ENCODE data around the gene MRPL52.
A peak's percentile ranks its signal among the peaks of the same experiment; 100 is the strongest.
"Not testable (repeated sequence)": the region's sequence is repeated elsewhere in the genome, so short reads cannot be mapped to it uniquely, and the experiment has no call there.

The MRPL52 gene

DNA sequence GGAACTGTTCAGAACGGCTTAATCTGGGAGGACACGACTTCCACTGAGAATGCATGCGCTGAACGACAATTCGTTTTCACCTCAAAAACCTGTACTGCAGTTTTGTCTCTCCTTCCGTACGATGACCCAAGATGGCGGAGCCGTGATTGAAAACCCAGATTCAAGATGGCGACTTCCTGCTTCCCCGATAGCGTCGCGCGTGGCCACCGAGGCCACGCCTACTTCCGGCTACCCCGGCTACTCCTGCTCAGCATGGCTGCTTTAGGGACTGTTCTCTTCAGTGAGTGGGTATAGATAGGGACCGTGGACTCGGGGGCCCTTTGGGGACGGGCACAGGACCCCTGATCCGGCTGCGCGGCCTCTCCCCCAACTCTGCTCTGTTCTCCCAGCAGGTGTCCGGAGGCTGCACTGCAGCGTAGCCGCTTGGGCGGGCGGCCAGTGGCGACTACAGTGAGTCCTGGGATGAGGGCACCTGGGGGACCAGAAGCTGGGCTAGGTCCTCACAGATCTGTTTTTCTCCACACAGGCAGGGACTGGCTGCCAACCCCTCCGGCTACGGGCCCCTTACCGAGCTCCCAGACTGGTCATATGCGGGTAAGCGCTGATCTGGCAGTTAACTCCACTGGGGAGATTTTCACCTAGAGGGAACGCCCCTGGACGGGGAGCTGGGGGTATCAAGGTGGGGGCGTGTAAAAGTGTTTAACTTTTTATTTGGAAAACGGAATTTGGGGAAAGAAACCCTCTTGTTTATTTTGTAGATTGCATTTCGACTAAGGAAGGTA is at the start of gene MRPL52:
TSS of gene MRPL52 (plus strand) at position 227 of the 782 bp plus-strand sequence. CDS start at position 253, 26 bp downstream.
- peak; percentile 55 for DNase-seq

DNA sequence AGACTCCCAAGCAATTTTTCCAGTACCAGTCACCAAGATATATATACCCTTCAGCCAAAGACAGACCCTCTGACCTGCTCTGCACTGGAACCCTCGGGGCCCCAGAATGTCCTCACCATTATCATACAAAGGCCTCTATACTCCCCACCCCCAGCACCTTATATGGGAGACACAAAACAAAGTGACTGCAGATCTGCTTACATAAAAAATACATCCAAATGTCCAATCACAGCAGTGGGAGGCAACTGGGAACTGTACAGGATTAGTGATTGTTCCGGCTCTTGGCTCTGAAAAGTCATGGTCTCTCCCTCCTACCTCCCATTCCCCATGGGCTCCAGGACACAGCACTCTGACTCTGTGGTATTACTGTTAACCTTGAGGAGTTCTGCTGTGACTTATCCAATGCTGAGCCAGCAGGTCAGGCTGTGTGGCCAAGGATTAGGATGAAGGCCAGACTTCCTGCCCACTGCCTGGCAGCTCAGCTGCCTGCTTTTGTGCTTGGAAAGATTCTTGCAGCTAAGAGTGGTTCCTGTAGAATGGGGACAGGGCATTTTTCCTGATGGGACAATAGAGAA is 49.5 kb upstream of the MRPL52 start:
- no peak for DNase-seq

DNA sequence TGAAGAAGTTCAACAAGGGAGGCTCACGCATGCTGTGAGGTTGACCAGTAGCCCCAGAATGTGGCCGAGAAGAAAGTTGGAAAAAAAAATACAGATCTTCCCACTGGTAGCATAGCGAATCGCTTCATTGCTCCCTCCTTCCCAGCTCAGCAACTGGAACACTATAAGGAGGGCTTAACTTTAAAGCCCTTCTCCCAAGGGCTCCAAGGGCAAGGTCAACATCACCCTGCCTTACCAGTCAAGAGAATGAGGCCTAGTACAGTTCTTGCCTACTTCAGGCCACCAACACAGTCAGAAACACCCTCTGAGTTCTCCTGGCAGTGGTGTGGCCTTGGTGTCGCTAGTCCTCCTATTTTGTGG is 48.8 kb upstream of the MRPL52 start:
- no peak for DNase-seq

DNA sequence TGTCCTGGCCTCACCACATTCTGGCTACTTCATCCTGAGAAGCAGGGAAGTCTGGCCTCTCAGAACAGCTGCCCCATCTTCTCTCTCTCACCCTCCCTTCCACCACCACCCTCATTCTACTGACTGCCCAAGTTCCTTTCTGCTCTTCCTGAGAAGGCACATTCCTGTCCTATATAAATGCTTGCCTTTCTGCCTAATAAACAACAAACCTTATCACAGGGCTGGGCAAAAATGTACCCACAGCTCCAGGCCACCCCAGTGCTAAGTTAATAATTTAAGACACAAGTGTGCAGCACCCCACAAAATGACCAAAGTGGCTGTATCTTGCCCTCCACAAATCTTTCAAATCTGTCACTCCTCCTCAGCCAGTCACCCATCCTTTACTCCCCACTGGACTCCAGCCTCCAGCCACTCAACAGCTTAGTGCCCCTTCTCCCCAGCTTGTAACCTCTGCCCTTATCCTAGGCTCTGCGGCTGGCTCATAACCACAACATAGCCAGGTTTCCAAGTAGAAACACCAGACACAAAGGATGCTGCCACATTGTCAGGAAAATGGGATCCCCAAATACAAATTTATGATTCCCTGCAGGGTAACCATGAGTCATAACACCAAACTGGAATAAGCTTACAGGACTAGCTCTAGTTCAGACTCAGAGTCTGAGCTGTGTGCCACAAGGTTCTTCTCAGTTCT is 48.2 kb upstream of the MRPL52 start:
- DNase-seq: no peak

DNA sequence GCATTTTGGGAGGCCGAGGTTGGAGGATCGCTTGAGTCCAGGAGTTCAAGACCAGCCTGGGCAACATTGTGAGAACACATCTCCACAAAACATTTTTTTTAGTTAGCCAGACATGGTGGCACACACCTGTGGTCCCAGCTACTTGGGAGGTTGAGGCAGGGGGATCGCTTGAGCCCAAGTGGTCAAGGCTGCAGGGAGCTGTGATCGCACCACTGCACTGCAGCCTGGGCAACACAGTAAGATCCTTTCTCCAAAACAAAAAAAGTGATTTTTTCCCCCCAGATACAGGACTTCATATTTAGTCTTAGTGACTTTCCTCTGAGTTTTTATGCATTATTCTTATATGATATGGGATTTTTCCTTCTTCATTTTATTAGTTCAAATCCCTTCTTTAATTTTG is 43.0 kb upstream of the MRPL52 start:
- no peak for DNase-seq

DNA sequence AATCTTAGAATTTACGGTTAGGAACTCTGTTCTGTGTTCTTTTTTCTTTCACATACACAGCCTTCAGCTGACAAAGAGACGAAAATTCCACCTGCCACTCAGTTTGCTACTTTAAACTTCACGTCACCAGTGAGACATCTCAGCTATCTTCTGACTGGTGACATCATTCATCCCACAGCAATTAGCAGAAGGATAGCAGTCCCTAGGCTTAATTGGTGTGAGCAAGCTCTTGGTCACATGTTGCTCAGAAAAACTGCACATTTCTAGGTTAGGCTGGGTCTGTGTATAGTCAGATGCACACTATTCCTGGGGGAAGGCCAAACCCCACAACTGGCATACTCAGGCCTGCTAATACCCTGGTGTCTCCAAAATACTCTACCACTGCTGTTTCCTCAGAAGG is 38.4 kb upstream of the MRPL52 start:
- no peak for DNase-seq

DNA sequence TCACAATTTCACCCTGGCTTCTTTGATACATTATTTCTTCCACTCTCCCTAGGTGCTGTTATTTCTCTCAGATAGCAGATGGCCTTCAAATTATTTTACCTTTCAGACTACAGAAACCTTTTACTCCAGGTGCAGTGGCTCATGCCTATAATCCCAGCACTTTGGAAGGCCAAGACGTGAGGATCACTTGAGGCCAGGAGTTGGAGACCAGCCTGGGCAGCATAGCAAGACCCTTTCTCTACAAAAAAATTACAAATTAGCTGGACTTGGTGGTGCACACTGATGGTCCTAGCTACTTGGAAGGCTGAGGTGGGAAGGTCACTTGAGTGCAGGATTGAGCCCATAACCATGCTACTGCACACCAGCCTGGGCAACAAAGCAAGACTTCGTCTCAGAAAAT is 37.5 kb upstream of the MRPL52 start:
- no peak for DNase-seq

DNA sequence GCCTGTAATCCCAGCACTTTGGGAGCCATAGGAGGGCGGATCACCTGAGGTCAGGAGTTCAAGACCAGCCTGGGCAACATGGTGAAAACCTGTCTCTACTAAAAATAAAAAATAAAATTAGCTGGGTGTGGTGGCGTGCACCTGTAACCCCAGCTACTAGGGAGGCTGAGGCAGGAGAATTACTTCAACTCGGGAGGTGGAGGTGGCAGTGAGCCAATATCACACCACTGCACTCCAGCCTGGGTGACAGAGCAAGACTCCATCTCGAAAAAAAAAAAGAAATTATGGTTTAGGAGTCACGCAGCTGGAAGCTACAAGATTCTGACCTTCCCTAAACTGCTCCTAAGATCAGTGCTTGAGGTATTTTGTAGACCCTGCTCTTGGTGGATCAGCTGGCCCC is 36.1 kb upstream of the MRPL52 start:
- not testable (repeated sequence) for DNase-seq

DNA sequence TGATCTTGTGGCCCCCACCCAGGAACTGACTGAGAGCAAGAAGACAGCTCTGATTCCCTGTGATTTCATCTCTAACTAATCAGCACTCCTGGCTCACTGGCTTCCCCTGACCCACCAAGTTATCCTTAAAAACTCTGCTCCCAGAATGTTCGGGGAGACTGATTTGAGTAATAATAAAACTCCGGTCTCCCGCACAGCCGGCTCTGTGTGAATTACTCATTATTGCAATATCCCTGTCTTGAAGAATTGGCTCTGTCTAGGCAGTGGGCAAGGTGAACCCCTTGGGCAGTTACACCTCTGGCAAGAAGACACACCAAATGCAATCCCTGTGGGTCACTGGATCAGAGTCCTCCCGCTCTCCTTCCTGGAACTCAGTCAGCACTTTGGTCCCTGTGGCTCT is 35.7 kb upstream of the MRPL52 start:
- no peak for DNase-seq

DNA sequence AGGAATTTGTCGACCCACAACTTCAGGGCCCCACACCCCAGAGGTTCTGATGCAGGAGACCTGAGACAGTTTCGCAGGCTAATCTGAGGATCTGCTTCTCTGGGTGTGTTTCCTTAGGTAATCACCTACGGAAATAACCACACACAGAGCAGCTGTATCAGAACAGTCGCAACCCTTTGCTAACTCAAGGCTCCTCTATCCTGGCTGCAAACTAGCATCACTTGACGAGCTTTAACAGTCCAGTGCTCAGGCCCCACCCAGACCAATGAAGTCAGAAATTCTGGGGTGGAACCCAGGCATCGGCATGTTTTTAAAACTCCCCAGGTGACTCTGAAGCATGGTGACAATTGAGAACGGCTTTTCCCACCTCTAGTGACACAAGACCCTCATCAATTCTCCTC is 35.1 kb upstream of the MRPL52 start:
- DNase-seq: no peak

DNA sequence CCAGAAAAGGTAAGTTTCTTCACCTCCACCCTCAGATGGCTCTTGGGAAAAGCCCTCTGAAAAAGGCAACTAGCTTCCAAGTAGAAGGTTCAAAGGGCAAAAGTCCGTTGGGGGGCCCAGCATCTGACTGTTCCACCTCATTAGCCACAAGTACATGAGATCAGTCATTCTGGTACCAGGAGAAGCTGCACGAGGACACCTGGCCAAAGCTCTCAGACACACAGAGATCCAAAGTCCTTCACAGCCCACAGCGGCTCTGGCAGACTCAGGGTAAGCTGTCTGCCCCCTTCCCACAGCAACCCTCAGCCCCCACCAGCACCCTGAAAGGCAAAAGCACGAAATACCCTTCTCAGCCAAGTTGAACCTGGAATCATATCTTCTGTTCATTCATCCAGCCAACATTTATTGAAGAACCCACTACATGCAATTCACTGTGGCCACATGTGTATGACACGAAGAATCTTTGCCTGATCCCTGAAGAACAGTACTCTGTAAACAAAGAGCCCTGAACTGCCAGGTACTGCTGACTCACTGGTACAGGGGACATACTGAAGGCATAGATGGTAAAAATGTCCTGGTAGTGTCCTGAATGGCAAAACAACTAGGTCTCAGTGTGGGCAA is 33.5 kb upstream of the MRPL52 start:
- no peak for DNase-seq

DNA sequence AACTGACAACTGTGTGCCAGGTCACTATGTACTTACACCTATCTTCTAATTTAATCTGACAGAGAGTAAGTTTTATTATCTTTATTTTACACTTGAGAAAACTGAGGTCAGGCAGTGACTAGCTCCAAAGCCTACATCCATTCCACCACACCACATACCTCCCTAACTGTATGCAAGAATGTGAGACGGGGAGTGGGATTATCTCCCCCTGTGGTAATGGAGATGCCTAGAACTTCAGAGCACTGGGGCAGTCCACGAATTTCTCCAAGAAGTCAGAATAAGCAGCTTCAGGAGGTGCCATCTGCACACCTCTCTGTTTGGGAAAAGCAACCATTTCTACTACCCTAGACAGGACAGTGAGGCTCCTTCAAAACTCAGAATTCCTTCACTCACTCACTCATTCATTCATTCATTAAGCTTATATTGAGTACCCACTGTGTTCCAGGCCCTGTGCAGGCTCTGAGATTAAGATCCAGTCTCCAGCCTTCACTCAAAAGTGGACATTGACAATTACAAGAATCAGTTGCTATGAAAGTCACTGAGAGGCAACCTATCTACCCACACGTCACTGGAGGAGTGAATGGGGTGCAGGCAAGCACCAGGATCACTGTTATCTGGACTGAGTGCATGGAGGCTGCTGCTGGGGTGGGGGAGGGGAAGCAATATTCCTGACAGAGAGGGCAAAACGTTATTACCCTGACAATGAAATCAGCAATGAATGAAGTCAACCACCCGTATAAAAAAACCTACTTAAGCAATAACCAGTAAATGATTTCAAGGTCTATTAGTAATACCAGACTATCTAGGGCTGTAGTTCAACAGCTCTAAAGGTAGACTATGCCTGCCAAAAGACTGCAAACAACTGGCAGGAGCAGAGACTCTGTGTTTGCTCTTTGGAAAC is 32.4 kb upstream of the MRPL52 start:
- no peak for DNase-seq

DNA sequence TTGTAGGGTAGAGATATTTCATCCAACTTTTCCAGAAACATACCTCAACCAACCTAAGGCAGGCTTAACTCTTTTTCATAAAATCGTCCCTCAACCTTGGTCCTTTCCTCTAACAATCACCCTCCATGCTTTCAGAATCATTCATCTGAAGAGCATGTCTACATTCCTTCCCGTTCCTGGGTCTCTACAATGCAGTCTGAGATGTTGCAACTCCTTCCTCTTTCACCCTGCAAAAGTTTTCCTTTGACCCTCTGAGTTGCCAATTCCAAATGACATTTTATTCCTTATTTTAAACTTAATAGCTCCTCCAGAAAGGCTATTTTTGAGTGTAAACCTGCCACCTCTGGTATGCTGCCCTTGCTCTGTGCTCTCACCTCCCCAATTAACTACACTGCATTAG is 31.2 kb upstream of the MRPL52 start:
- DNase-seq: no peak

DNA sequence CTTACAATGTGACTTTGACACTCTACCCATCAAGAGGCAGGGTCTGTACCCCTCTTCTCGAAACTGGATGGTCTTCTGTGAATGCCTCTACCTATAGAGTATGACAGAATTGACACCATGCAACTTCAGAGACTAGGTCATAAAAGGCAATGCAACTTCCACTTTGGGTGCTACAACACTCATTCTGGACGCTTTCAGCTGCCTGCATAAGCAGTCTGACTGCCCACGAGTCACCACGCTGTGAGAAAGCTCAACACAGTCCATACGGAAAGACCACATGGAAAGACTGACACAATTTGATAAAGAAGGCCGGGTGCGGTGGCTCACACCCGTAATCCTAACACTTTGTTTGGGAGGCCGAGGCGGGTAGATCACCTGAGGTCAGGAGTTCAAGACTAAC is 29.3 kb upstream of the MRPL52 start:
- DNase-seq: no peak

DNA sequence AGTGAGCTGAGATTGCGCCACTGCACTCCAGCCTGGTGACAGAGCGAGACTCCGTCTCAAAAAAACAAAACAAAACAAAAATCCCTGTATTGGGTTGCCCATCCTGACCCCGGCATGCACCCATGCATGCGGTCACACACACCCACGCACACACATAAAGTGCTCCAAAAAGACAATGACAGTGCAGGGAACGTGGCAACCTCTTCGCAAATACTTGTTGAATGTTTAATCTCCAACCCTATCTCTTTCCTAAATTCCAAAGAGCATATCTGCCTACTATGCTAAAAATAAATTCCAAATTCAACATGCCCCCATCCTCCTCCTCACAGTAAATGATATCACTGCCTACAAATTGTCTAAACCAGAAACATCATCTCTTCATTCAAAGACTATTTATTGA is 28.0 kb upstream of the MRPL52 start:
- no peak for DNase-seq

DNA sequence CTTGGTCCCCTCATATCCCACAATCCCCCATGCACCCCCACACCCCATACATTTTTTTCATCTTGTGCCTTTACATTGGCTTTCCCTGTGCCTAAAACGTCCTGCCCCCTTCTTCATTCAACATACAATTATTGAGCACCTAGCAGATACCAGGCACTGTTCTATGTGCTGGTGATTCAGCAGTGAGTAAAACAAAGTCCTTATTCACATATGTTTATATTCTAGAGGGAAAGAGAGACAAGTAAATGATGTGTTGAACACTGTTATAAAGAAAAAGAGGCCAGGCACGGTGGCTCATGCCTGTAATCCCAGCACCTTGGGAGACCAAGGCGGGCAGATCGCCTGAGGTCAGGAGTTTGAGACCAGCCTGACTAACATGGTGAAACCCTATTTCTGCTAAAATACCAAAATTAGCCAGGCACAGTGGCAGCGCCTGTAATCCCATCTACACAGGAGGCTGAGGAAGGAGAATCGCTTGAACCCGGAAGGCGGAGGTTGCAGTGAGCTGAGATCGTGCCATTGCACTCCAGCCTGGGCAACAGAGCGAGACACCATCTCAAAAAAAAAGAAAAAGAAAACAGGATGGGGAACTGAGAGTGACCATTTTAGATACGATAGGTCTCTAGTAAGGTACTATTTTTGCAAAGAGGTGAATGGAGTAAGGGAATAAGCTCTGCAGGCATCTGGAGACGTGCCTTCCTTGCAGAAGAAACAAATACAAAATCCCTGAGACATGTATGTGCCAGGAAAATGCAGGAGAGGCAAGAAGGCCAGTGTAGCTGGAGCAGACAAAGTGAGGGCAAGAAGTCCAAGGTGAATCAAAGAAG is 26.6 kb upstream of the MRPL52 start:
- no peak for DNase-seq

DNA sequence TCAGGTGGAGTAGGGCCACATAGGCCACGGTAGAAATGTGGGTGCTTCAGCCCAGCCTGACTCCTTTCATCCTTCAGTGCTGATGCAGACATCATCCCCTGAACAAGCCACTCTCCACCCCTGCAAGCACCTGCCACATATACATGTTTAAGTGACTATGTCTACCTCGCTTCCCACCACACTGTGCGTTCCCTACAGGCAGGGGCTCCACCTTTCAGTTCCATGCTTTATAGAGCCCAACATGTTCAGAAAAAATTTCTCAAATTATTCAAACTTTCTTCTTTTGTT is 26.1 kb upstream of the MRPL52 start:
- DNase-seq: no peak

DNA sequence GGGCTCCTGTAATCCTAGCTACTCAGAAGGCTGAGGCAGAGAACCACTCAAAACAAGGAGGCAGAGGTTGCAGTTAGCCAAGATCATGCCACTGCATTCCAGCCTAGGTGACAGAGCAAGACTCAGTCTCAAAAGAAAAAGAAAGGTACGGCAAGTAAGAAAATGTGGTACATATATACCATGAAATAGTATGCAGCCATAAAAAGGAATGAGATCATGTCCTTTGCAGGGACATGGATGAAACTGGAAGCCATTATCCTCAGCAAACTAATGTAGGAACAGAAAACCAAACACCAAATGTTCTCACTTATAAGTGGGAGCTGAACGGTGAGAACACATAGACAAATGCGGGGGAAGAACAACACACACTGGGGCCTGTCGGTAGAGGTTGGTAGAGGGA is 24.5 kb upstream of the MRPL52 start:
- DNase-seq: not testable (repeated sequence)

DNA sequence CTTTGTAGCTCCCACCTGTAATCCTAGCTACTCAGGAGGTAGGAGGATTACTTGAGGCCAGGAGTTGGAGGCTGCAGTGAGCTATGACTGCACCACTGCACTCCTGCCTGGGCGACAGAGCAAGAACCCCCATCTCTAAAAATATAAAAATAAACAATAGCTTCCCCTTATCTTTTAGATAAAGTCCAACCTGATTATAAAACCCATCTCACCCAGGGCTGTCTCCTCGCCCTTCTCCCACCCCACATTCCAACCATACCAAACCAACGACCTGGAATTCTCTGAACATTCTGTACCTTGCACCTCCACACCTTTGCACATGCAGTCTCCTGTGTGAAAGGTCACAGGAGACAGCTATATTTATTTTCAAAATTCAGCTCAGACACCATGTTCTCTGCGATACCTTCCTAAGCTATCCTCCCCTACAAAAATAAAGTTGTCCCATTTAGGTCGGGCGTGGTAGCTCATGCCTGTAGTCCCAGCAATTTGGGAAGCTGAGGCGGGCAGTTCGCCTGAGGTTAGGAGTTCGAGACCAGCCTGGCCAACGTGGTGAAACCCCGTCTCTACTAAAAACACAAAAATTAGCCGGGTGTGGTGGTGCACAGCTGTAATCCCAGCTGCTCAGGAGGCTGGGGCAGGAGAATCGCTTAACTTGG is 22.1 kb upstream of the MRPL52 start:
- no peak for DNase-seq

DNA sequence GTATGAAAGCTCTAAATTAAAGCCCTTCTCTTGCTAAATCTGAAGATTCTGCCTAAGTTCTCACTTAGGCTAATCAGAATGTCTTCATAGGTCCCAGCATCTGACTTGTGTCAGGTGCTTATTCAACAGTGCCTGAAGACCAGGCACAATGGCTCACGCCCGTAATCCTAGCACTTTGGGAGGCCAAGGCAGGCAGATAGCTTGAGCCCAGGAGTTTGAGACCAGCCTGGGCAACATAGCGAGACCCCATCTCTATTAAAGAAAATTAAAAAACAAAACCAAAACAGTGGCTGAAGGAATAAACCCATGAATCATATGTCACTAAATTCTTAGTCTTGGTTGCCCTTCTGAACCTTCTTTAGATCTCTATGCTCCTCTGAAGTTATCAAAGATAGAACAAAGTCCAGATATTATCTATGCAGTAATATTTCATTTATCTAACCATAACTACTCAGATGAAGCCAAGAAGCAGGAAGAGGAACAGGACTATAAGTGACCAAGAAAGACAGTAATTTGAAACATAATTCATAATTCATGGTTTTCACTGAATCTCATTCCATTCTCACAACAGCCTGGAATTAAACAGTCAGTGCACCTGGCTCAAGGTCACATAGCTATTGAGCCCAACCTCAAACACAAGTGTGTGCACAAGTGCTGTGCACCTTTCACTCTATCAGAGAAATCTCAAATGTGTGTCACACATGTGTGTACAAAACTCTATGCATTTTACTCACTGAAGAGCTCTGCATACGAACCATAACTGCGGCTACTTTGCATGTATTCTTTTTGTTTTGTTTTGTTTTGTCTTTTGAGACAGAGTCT is 21.1 kb upstream of the MRPL52 start:
- no peak for DNase-seq

DNA sequence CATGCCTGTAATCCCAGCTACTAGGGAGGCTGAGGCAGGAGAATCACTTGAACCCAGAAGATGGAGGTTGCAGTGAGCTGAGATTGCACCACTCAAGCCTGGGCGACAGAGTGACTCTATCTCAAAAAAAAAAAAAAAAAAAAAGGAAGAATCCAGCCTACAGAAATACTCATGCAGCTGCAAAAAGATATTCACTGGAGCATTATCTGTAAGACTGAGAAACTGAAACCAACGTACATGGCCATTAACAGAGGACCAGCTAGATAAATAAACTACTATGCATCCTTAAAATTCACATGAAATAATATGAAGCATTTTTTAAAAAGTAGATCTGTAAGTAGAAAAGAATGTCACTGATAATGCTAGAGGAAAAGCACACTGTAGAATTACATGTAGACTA is 18.0 kb upstream of the MRPL52 start:
- DNase-seq: no peak

All from NCI-H2081 treated with DMSO at 0.1 percent for 48 hours (cell line).